DND-41 (cell line): ENCODE results near the gene COPS9.

ENCODE experiments used
- ATAC-seq: fragments of 200-7000 bp; cut with Tn5 transposase; 3 replicates; pipeline ENCODE4 v1.9.1; 2021; ENCODE audit warnings: low read depth; ENCODE audit not compliant: insufficient read depth
- DNase-seq: peaks from one replicate; pipeline ENCODE4 v3.0.0-alpha.2; 2020
- H2AFZ ChIP-seq: 2 replicates; pipeline ENCODE4 v1.6.0; 2012; ENCODE audit warnings: low read depth, low read length
- H3K27ac ChIP-seq: 2 replicates; pipeline ENCODE4 v1.5.1; 2012; ENCODE audit warnings: low read length, inconsistent platforms
- H3K27me3 ChIP-seq: fragments of 200-600 bp; sonication (generic); 2 replicates; pipeline ENCODE4 v1.6.0; 2012; ENCODE audit warnings: low read length, mild to moderate bottlenecking, inconsistent platforms; ENCODE audit not compliant: insufficient read depth, poor library complexity
- H3K36me3 ChIP-seq: 2 replicates; pipeline ENCODE4 v1.5.1; 2012; ENCODE audit warnings: low read length, inconsistent platforms; ENCODE audit not compliant: insufficient read depth
- H3K4me1 ChIP-seq: 2 replicates; pipeline ENCODE4 v1.5.1; 2012; ENCODE audit warnings: mild to moderate bottlenecking, low read length; ENCODE audit not compliant: insufficient read depth
- H3K4me2 ChIP-seq: 2 replicates; pipeline ENCODE4 v1.6.0; 2012; ENCODE audit warnings: mild to moderate bottlenecking, moderate library complexity, low read length, inconsistent platforms; ENCODE audit not compliant: insufficient read depth
- H3K4me3 ChIP-seq, 2 experiments: fragments of 200-600 bp in 1 of 2; shearing (Covaris generic) in 1 of 2; 2 replicates each; pipeline ENCODE4 v1.5.1; 2012 to 2016; ENCODE audit warnings: inconsistent platforms in 2 of 2, low read length in 2 of 2, mild to moderate bottlenecking in 2 of 2, low read depth in 1 of 2, moderate library complexity in 1 of 2
- H3K79me2 ChIP-seq: 2 replicates; pipeline ENCODE4 v1.6.0; 2012; ENCODE audit warnings: low read length, inconsistent platforms; ENCODE audit not compliant: insufficient read depth
- H3K9ac ChIP-seq: 2 replicates; pipeline ENCODE4 v1.6.0; 2012; ENCODE audit warnings: low read depth, mild to moderate bottlenecking, inconsistent platforms, low read length, moderate library complexity
- H3K9me3 ChIP-seq: 2 replicates; pipeline ENCODE4 v1.5.1; 2012; ENCODE audit warnings: low read length, moderate library complexity, mild to moderate bottlenecking, inconsistent platforms; ENCODE audit not compliant: insufficient read depth, severe bottlenecking
- H4K20me1 ChIP-seq: 2 replicates; pipeline ENCODE4 v1.6.0; 2012; ENCODE audit warnings: low read length; ENCODE audit not compliant: insufficient read depth
- EZH2 ChIP-seq: IDR thresholded peaks from 3 replicates; pipeline ENCODE4 v1.6.1; 2012; ENCODE audit warnings: borderline replicate concordance, low read depth, mild to moderate bottlenecking, moderate library complexity, low read length, inconsistent platforms; ENCODE audit not compliant: severe bottlenecking
- TF ChIP-seq, protein P1 (sequence below): IDR thresholded peaks from 2 replicates; pipeline ENCODE4 v1.5.1; 2012; ENCODE audit warnings: borderline replicate concordance, low read length, moderate library complexity, mild to moderate bottlenecking; ENCODE audit not compliant: poor library complexity, severe bottlenecking; ENCODE audit errors: extremely low read depth

The COPS9 gene

DNA sequence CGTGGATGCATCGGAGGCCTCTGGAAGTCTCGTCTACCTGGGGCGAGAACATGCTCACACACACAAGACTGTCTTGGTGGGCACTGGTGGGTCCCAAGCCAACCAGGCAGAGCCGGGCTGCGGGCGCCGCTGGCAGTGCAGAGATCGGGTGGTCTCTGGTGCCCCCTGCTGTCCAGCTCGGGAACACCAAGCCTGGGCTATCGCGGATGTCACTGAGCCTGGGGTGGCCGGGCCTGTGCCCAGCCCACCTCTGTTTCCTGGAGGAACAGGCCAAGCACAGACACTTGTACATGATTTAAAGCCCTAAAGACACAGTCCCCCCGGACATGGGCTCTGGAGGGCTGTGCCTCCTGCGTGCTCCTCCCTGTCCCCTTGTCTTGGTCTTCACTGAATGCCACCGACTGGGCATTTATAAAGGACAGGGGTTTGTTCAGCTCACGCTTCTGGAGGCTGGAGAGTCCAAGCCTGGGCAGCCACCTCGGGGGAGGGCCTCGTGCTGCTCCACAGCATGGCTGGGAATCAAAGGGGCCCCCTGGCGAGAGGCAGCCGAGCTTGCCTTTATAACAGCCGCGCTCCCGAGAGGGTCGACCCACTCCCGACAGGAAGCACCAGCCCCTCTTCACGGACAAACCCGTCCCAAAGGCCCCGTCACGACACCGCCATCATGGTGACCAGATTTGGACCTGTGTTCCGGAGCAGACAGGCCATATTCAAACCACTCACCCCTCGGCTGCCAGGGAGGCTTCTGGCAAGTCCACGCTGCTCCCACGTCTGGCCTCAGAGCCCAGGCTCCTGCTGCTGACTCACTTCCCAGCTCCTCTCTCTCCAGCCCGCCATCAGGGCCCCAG, 7.9 kb upstream of the COPS9 start:
- Histone ChIP-seq H3K27me3 (peaks cover 4% of the 10 kb centered on the region), H3K4me1 (0 out of 2 replicates have a peak, but pooled peaks cover 8% of the 10 kb centered on the region), H3K4me3 (no peak overlapping the region), H3K4me2 (peak overlapping the region; percentile 6; the same call in 1 of the 2 replicates), H3K79me2 (no peaks in the 10 kb centered on the region), H3K36me3 (no peaks in the 10 kb centered on the region), H3K9me3 (no peaks in the 10 kb centered on the region), H3K27ac (no peak overlapping the region), H2AFZ (peak overlapping the region; percentile 53), H4K20me1 (peaks cover 10% of the 10 kb centered on the region; the same call in 1 of the 2 replicates), H3K9ac (no peak overlapping the region)
- TF ChIP-seq, protein P1, sequence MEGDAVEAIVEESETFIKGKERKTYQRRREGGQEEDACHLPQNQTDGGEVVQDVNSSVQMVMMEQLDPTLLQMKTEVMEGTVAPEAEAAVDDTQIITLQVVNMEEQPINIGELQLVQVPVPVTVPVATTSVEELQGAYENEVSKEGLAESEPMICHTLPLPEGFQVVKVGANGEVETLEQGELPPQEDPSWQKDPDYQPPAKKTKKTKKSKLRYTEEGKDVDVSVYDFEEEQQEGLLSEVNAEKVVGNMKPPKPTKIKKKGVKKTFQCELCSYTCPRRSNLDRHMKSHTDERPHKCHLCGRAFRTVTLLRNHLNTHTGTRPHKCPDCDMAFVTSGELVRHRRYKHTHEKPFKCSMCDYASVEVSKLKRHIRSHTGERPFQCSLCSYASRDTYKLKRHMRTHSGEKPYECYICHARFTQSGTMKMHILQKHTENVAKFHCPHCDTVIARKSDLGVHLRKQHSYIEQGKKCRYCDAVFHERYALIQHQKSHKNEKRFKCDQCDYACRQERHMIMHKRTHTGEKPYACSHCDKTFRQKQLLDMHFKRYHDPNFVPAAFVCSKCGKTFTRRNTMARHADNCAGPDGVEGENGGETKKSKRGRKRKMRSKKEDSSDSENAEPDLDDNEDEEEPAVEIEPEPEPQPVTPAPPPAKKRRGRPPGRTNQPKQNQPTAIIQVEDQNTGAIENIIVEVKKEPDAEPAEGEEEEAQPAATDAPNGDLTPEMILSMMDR: peak; percentile 98
- no peak for TF ChIP-seq EZH2
- peak; percentile 95 for ATAC-seq
- peak; percentile 79 for DNase-seq

DNA sequence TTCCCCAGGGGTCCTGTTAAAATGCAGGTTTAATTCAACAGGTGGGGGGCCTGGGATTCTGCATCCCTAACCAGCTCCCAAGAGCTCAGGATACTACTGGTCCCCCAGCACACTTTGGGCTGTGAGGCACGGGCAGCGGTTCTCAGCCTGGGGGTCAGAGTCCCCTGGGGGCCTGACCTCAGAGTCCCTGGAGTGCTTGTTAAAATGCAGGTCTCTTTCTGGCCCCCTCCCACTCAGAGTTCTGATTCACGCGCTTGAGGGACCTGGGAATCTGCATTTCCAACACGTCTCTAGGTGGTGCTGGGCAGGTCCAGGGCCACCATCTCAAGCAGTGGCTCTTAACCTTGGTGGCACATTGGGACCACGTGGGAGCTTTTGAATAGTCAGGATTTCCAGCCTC, 7.2 kb upstream of the COPS9 start:
- no peak overlapping the region; the same call in 1 of the 2 replicates for H2AFZ ChIP-seq
- H3K9me3 ChIP-seq: no peaks in the 10 kb centered on the region
- H3K79me2 ChIP-seq: no peaks in the 10 kb centered on the region
- H3K9ac ChIP-seq: no peak overlapping the region
- H3K4me2 ChIP-seq: no peak overlapping the region
- ATAC-seq: no peak
- no peak overlapping the region for H3K27ac ChIP-seq
- H4K20me1 ChIP-seq: peaks cover 10% of the 10 kb centered on the region; the same call in 1 of the 2 replicates
- 0 out of 2 replicates have a peak, but pooled peaks cover 8% of the 10 kb centered on the region for H3K4me1 ChIP-seq
- no peak for DNase-seq
- TF ChIP-seq, protein P1: no peak
- no peak for TF ChIP-seq EZH2
- no peak overlapping the region for H3K4me3 ChIP-seq
- H3K36me3 ChIP-seq: no peaks in the 10 kb centered on the region
- peaks cover 4% of the 10 kb centered on the region for H3K27me3 ChIP-seq

DNA sequence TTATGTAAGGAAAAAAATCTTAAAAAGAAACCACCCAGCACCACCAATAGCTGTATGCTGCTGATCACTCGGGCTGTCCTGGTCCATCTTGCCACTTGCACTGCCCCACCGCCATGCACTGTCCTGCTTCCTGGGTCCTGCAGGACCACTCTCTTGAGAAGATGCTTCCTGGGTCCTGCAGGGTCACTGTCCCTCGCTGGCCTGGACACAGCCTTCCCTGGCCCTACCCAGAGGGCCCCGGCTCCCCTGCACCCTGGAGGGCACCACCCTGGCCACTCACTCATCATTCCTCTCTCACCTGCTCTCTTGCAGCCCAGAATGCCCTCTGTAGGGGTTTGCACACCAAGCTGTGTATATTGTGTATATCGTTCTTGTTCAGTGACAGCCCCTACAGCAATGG, 6.8 kb upstream of the COPS9 start:
- no peaks in the 10 kb centered on the region for H3K79me2 ChIP-seq
- H2AFZ ChIP-seq: no peak overlapping the region
- H3K4me2 ChIP-seq: no peak overlapping the region
- ATAC-seq (no peak), DNase-seq (no peak)
- no peak overlapping the region for H3K9ac ChIP-seq
- H3K4me1 ChIP-seq: 0 out of 2 replicates have a peak, but pooled peaks cover 8% of the 10 kb centered on the region
- H3K4me3 ChIP-seq: no peak overlapping the region
- no peak overlapping the region for H3K27ac ChIP-seq
- no peaks in the 10 kb centered on the region for H3K9me3 ChIP-seq
- TF ChIP-seq, protein P1: no peak
- no peak for TF ChIP-seq EZH2
- no peaks in the 10 kb centered on the region for H3K36me3 ChIP-seq
- 0 out of 2 replicates have a peak, but pooled peaks cover 7% of the 10 kb centered on the region for H4K20me1 ChIP-seq
- peaks cover 4% of the 10 kb centered on the region for H3K27me3 ChIP-seq
